ENCODE data around the gene AP3M1.

Gene AP3M1

DNA sequence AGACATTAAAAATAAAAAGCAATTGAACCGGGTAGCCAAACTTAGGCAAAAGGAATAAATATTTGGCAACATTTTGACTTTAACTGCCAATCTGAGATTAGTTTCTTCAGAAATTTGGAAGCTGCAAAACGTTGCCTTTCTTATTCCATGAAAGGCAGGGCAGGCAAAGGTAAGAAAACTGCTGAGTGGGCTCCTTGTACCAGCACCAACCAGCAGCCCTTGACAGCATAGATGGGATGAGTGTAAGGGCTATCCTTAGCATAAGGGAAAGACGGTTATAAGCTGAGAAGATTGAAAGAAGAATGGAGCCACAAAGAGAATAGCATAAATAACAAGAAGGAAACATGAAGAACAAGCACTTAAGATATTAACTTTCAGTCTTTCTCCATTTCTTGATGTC lies 28.6 kb downstream of the AP3M1 start:
- no peak for TF ChIP-seq EZH2phosphoT487 (IDR thresholded peaks at IDR 0.05; ENCODE audit: borderline replicate concordance)
- TF ChIP-seq, protein P1, sequence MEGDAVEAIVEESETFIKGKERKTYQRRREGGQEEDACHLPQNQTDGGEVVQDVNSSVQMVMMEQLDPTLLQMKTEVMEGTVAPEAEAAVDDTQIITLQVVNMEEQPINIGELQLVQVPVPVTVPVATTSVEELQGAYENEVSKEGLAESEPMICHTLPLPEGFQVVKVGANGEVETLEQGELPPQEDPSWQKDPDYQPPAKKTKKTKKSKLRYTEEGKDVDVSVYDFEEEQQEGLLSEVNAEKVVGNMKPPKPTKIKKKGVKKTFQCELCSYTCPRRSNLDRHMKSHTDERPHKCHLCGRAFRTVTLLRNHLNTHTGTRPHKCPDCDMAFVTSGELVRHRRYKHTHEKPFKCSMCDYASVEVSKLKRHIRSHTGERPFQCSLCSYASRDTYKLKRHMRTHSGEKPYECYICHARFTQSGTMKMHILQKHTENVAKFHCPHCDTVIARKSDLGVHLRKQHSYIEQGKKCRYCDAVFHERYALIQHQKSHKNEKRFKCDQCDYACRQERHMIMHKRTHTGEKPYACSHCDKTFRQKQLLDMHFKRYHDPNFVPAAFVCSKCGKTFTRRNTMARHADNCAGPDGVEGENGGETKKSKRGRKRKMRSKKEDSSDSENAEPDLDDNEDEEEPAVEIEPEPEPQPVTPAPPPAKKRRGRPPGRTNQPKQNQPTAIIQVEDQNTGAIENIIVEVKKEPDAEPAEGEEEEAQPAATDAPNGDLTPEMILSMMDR (conservative IDR thresholded peaks at IDR 0.05; ENCODE audit: low read length), result no peak
- no peaks in the 10 kb centered on the region for H3K79me2 ChIP-seq (ENCODE audit: insufficient read depth, low read length)
- H3F3A ChIP-seq (ENCODE audit: low read depth), result no peaks in the 10 kb centered on the region
- no peak overlapping the region for H2AFZ ChIP-seq (ENCODE audit: low read length)
- no peaks in the 10 kb centered on the region for H3K27me3 ChIP-seq (ENCODE audit: insufficient read depth, low read length, poor library complexity, severe bottlenecking)
- no peaks in the 10 kb centered on the region for H4K20me1 ChIP-seq (ENCODE audit: insufficient read depth, low read length, poor library complexity, severe bottlenecking)
- no peak overlapping the region for H3K9ac ChIP-seq (ENCODE audit: low read depth, low read length, poor library complexity, severe bottlenecking)
- no peak overlapping the region for H3K4me3 ChIP-seq (ENCODE audit: low read length, poor library complexity, severe bottlenecking)
- no peak overlapping the region for H3K4me2 ChIP-seq (ENCODE audit: low read depth, low read length, poor library complexity, severe bottlenecking)
- H3K4me1 ChIP-seq (ENCODE audit: insufficient read depth, low read length, poor library complexity, severe bottlenecking), result no peaks in the 10 kb centered on the region
- no peaks in the 10 kb centered on the region for H3K9me2 ChIP-seq (replicated peaks; ENCODE audit: low read depth, low read length)
- H3K36me3 ChIP-seq (ENCODE audit: insufficient read depth, low read length), result peaks cover 91% of the 10 kb centered on the region
- no peaks in the 10 kb centered on the region for H3K9me3 ChIP-seq (ENCODE audit: insufficient read depth, low read depth, low read length)

DNA sequence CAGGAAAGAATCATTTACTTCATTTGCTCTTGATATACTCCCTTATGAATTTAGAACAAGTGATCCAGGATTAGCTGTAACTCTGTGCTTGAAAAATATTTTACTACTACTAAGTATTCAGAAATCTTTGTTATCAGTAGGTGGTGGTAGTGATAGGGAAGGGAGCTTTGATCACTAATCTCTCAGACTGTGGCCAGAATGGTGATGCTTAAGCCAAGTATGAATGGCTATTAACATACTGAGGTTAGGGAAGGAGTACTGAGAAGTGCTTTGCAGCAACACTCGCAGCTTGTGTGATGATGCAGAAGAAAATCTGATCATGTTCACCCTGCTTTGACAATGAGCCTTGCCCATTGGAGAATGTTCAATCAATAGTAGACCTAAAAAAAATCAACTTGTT lies 29.3 kb downstream of the AP3M1 start:
- TF ChIP-seq, protein P1 (conservative IDR thresholded peaks at IDR 0.05; ENCODE audit: low read length), result no peak
- TF ChIP-seq EZH2phosphoT487 (IDR thresholded peaks at IDR 0.05; ENCODE audit: borderline replicate concordance), result no peak
- no peaks in the 10 kb centered on the region for H3K4me1 ChIP-seq (ENCODE audit: insufficient read depth, low read length, poor library complexity, severe bottlenecking)
- H3K36me3 ChIP-seq (ENCODE audit: insufficient read depth, low read length), result peaks cover 91% of the 10 kb centered on the region
- no peaks in the 10 kb centered on the region for H3K9me3 ChIP-seq (ENCODE audit: insufficient read depth, low read depth, low read length)
- no peaks in the 10 kb centered on the region for H3K9me2 ChIP-seq (replicated peaks; ENCODE audit: low read depth, low read length)
- H3K9ac ChIP-seq (ENCODE audit: low read depth, low read length, poor library complexity, severe bottlenecking), result no peak overlapping the region
- no peaks in the 10 kb centered on the region for H3K27me3 ChIP-seq (ENCODE audit: insufficient read depth, low read length, poor library complexity, severe bottlenecking)
- H4K20me1 ChIP-seq (ENCODE audit: insufficient read depth, low read length, poor library complexity, severe bottlenecking), result no peaks in the 10 kb centered on the region
- no peaks in the 10 kb centered on the region for H3K79me2 ChIP-seq (ENCODE audit: insufficient read depth, low read length)
- no peaks in the 10 kb centered on the region for H3F3A ChIP-seq (ENCODE audit: low read depth)
- H3K4me3 ChIP-seq (ENCODE audit: low read length, poor library complexity, severe bottlenecking), result no peak overlapping the region
- no peak overlapping the region for H3K4me2 ChIP-seq (ENCODE audit: low read depth, low read length, poor library complexity, severe bottlenecking)
- H2AFZ ChIP-seq (ENCODE audit: low read length), result no peak overlapping the region

DNA sequence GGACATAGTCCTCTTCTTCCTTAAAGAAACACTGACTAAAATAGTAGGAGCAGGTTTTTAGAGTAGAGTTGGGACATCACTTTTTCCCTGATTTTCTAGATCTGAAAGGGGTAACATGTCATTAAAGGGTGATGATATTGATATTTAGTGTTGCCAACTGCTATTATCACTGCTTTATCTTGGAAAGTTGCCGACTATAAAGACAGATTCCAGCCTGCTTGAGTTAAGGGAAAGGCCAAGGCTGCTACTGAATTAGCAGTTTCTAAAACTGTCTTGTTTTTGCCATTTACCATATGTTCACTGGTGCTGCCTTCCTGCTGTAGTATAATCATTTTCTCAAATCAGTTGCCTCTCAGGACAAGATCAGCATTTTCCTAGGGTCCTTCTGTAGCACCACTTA lies 29.7 kb downstream of the AP3M1 start:
- Histone ChIP-seq H4K20me1 (ENCODE audit: insufficient read depth, low read length, poor library complexity, severe bottlenecking) (no peaks in the 10 kb centered on the region), H3K36me3 (ENCODE audit: insufficient read depth, low read length) (peaks cover 91% of the 10 kb centered on the region), H3K4me2 (ENCODE audit: low read depth, low read length, poor library complexity, severe bottlenecking) (no peak overlapping the region)

More for the DNA sequence above, 29.7 kb downstream of the AP3M1 start:
- no peaks in the 10 kb centered on the region for H3K4me1 ChIP-seq (ENCODE audit: insufficient read depth, low read length, poor library complexity, severe bottlenecking)
- no peaks in the 10 kb centered on the region for H3K79me2 ChIP-seq (ENCODE audit: insufficient read depth, low read length)
- no peak overlapping the region for H3K9ac ChIP-seq (ENCODE audit: low read depth, low read length, poor library complexity, severe bottlenecking)
- no peak overlapping the region for H2AFZ ChIP-seq (ENCODE audit: low read length)
- no peaks in the 10 kb centered on the region for H3F3A ChIP-seq (ENCODE audit: low read depth)
- no peak for TF ChIP-seq EZH2phosphoT487 (IDR thresholded peaks at IDR 0.05; ENCODE audit: borderline replicate concordance)
- TF ChIP-seq, protein P1 (conservative IDR thresholded peaks at IDR 0.05; ENCODE audit: low read length), result no peak
- no peak overlapping the region for H3K4me3 ChIP-seq (ENCODE audit: low read length, poor library complexity, severe bottlenecking)
- H3K27me3 ChIP-seq (ENCODE audit: insufficient read depth, low read length, poor library complexity, severe bottlenecking), result no peaks in the 10 kb centered on the region
- H3K9me2 ChIP-seq (replicated peaks; ENCODE audit: low read depth, low read length), result no peaks in the 10 kb centered on the region
- H3K9me3 ChIP-seq (ENCODE audit: insufficient read depth, low read depth, low read length), result no peaks in the 10 kb centered on the region

Data from Loucy (cell line).